Esophagus mucosa (tissue), 1 donor: ENCODE data around the gene CACNA1A. TPM values are rescaled to one million over a fixed set of nuclear protein-coding genes. Genes with fewer than 3 reads are reported as not detected.

Experiments used
- ATAC-seq: fragments of 200-7000 bp; cut with Tn5 transposase; one replicate; pipeline ENCODE4 v1.9.1; 2020
- total RNA-seq: library from RNA; stranded (reverse); gene quantifications from one replicate; pipeline ENCODE4 v1.2.4, GENCODE V29; 2023
- donor health status: DM: yes; HTN: yes; CAD: no.

The CACNA1A gene
- total RNA-seq, 1 donor from 2014 or later = 0.20 TPM

DNA sequence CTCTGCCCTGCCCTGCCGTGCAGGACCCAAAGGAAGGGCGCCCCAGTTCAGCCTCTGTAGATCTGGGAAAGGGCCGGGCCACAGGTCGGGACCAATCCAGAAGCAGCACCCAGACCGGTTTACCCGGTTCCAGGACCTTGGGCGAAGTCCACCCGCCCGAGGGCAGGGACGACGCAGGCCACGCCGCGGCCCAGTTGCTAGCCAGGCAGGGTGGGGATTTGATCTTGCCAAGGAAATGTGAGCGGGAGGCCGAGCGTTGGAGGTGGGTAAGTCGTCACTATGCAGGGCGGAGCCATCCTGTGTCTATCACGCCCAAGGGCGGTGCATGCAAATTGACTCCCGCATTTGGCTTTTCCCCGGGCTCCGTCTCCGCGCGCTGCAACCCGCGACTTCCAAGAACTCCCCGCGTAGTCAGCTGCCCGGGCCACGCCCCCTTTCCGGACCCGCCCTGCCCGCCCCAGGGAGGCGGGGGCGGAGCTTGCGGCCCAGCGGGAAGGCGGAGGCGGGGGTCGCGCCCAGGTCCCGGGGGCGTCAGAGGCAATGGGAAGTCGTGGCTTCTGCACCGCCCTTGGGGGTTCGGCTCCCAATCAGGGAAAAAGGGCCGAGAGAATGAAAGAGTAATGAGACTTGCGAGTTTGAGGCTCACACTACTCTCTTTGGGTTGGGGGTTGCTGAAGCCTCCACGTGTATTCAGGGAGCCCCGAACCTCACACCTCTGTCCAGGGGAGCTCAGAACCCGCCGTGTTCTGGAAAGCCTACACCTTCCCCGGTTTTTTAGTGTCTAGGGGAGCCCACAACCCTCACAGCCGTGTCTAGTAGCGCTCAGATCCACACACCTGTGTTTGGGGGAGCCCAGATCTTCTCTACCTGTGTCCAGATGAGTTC, 343.3 kb downstream of the CACNA1A start:
- ATAC-seq = peak; percentile 82

- ATAC-seq = no peak
These were observed 345.7 kb downstream of the CACNA1A start for GRCh38 chr19:13160557-13160956.

DNA sequence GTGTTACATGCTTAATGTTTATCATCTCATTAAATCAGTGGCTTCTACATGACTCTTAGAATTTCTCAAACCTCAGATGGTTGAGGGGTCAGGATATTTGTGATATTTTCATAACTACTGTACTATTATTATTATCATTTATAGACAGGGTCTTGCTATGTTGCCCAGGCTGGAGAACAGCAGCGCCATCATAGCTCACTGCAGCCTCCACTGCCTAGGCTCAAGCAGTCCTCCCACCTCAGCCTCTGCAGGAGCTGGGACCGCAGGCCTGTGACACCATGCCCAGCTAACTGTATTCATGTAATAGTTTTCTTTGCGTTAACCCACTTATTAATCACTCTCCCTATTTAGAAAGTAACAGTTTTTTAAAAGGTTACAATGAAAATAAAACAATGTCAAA, 346.6 kb downstream of the CACNA1A start:
- ATAC-seq = no peak
